GM06990 (cell line): Measurements from ENCODE around the gene ZNF354B.
"Not testable (repeated sequence)": the region's sequence is repeated elsewhere in the genome, so short reads cannot be mapped to it uniquely, and the experiment has no call there.

Source experiments
- DNase-seq: peaks from one replicate; pipeline ENCODE4 v3.0.0-alpha.2; 2011; ENCODE audit not compliant: insufficient read length; ENCODE audit errors: extremely low read depth
- H3K27me3 ChIP-seq: replicated peaks from 2 replicates; pipeline ENCODE4 v1.6.0; 2011; ENCODE audit warnings: low read length; ENCODE audit not compliant: control insufficient read depth, insufficient read depth
- H3K36me3 ChIP-seq: 2 replicates; pipeline ENCODE4 v1.5.1; 2011; ENCODE audit warnings: low read length; ENCODE audit not compliant: control insufficient read depth, insufficient read depth
- H3K4me3 ChIP-seq: replicated peaks from 2 replicates; pipeline ENCODE4 v1.5.1; 2011; ENCODE audit warnings: low read depth, mild to moderate bottlenecking, control low read depth, low read length
- TF ChIP-seq, protein P1 (sequence below): IDR thresholded peaks from 2 replicates; pipeline ENCODE4 v1.5.1; 2011; ENCODE audit warnings: low read length, control low read depth, mild to moderate bottlenecking, inconsistent platforms; ENCODE audit not compliant: insufficient read depth, poor library complexity, severe bottlenecking

ZNF354B gene

DNA sequence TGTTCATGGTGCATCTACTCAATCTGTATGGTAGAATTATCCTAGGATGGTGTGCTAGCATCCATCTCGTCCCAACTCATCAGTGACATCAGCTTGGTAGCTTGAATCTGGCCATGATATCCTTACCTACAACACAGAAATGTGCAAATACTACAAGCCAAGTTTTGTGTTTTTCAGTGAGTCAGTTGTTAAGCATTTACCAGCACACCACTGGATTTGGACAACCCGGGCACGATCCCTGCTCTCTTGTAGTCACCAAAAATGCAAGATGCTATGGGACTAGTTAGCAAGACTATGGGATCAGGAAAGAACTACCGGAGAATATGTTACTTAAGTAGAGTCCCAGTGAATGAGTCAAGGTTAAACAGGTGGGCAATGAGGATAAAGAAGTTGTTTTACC is 32.1 kb upstream of the ZNF354B start:
- no peak for DNase-seq
- Histone ChIP-seq H3K36me3 (no peaks in the 10 kb centered on the region), H3K27me3 (no peaks in the 10 kb centered on the region), H3K4me3 (no peak overlapping the region)
- TF ChIP-seq, protein P1, sequence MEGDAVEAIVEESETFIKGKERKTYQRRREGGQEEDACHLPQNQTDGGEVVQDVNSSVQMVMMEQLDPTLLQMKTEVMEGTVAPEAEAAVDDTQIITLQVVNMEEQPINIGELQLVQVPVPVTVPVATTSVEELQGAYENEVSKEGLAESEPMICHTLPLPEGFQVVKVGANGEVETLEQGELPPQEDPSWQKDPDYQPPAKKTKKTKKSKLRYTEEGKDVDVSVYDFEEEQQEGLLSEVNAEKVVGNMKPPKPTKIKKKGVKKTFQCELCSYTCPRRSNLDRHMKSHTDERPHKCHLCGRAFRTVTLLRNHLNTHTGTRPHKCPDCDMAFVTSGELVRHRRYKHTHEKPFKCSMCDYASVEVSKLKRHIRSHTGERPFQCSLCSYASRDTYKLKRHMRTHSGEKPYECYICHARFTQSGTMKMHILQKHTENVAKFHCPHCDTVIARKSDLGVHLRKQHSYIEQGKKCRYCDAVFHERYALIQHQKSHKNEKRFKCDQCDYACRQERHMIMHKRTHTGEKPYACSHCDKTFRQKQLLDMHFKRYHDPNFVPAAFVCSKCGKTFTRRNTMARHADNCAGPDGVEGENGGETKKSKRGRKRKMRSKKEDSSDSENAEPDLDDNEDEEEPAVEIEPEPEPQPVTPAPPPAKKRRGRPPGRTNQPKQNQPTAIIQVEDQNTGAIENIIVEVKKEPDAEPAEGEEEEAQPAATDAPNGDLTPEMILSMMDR = no peak

DNA sequence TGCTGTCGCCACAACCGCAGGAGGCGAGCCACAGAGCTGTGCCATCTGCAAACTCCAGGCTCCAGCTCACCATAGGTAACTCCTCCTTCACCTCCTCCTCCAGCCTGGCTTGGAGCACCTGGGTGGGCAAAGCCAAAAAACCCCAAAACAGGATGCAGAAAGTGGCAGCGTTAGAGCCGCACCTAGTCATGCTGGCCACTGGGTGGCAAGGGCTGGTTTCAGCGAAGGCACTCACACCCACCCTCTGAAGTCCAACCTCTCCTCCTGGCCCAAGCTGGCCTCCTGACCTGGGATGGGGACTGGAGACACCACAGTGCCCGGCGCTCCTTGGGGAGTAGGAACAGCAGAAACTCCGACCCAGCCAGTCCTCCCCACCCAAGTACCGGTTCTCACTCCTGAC is 28.7 kb upstream of the ZNF354B start:
- Histone ChIP-seq H3K36me3 (no peaks in the 10 kb centered on the region), H3K27me3 (no peaks in the 10 kb centered on the region), H3K4me3 (no peak overlapping the region)
- TF ChIP-seq, protein P1 = no peak
- DNase-seq = no peak

DNA sequence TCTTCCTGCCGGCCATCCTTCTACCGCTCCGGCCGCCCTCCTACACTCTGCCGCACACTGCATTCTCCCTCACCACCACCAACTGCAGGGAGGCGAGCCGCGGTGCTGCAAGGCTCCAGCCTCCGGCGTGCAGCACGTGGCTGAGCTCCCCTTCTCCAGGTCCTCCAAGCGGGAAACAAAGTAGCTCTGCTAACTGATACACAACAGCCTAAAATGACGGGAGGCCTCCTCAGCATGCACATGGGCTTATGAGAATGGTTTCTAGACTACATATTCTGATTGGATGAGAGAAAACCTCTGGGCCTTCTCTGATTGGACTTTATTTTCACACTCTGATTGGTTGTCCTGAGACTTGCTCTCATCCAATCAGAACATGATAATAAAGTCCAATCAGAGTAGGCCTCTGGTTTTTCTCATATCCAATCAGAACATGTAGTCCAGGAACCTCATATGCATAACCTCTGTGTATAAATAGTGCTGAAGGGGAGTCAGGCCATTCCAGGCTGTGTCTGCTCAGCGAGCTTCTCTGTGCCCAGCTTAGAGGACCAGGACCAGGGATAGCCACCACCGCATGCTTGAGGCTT is 27.0 kb upstream of the ZNF354B start:
- no peak for DNase-seq
- H3K27me3 ChIP-seq = no peaks in the 10 kb centered on the region
- no peak overlapping the region for H3K4me3 ChIP-seq
- TF ChIP-seq, protein P1 = no peak
- no peaks in the 10 kb centered on the region for H3K36me3 ChIP-seq

DNA sequence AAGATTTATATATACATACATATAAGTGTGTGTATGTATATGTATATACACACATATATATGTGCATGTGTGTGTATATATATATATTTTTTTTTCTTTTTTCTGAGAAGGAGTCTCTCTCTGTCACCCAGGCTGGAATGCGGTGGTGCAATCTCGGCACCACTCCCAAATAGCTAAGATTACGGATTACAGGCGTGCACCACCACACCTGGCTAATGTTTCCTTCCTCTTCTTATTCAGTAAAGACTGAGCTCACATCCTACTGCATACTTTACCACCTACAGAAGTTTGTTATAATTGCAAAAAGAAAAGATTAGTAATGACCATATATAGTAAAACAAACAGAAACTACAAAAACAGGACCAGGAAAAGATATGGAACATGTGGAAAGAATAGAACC is 23.1 kb upstream of the ZNF354B start:
- no peaks in the 10 kb centered on the region for H3K36me3 ChIP-seq
- H3K4me3 ChIP-seq = no peak overlapping the region
- no peaks in the 10 kb centered on the region for H3K27me3 ChIP-seq
- DNase-seq = no peak
- TF ChIP-seq, protein P1 = no peak

DNA sequence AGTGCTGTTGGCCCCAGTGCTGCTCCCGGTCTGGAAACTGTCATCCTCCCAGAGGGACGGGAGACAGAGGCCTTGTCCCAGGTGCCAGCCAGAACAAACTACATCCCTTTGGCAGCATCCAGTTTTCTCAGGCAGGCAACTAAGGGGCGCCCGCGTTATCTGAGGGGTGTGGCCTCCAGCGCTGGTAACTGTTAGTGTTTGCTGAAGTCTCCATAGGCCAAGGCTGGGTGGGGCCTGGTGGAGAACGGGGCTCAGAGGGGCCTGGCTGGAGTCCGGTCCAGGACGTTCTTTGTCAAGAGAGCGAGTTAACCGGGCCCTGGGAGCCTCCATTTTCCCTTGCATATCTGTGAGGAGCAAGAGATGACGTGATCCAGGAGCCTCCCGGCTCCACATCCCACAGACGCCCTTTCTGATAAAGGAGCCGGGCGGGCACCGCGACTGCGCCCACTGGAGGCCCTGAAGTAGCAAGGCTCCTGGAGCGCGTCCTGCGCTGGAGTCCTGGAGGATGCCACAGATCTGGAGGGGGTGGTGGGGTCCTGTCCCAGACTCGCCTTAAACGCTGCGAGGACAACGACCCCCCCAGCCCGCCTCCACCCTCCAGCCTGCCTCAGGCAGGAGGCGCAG is 20.9 kb upstream of the ZNF354B start:
- not testable (repeated sequence) for H3K27me3 ChIP-seq, H3K4me3 ChIP-seq, H3K36me3 ChIP-seq, DNase-seq

DNA sequence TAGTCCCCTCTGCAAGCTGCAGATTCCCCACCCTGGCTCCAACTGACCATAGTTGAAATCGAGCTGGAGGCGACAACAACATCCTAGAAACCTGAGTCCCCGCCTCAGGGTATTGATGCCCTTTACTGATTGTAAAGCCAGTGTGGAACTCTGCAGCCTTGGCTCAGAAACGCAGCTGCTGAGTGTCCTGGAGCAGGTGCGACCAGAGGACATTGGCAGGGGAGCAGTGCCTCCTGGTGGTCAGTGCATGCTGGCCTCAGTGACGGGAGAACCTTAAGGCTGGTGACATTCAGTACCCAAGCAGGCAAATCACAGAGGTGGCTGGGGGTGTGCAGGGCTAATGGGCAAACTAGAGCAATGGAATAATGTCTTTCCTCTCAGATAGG is 20.4 kb upstream of the ZNF354B start:
- no peaks in the 10 kb centered on the region for H3K36me3 ChIP-seq
- no peak for DNase-seq
- H3K4me3 ChIP-seq = no peak overlapping the region
- H3K27me3 ChIP-seq = no peaks in the 10 kb centered on the region
- TF ChIP-seq, protein P1 = peak; percentile 44

DNA sequence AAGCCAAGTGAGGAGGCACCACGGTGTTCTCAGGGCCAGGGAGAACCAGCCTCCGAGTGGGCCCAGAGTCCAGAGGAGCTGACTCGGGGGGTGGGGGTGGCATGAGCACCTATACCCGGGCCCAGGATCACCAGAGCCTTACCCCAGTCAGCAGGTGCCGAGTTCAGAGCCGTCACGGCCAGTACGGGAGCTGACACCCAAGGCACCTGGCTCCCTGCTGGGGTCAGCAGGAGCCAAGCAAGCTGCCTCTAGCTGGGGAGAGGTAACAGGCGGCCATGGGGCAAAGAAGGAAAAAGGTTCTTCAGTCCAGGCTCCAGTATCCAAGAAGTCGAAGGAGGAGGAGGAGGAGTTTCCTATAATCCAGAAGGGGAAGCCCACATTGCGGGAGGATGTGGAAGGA is 19.4 kb upstream of the ZNF354B start:
- H3K4me3 ChIP-seq, DNase-seq, H3K36me3 ChIP-seq, H3K27me3 ChIP-seq: not testable (repeated sequence)
